Measurements from ENCODE around the gene ARID1B.

The ARID1B gene

GRCh38 chr6:156956286-156956685 lies 179.1 kb downstream of the ARID1B start (continued):
- TF ChIP-seq ZNF121 (tag by site-specific recombination; IDR thresholded peaks at IDR 0.05) (no peak), ZNF341 (tag by site-specific recombination; IDR thresholded peaks at IDR 0.05; ENCODE audit: low read depth) (no peak), ZNF610 (tag by site-specific recombination; IDR thresholded peaks at IDR 0.05; ENCODE audit: borderline replicate concordance) (no peak), ZNF292 (tag by site-specific recombination; IDR thresholded peaks at IDR 0.05; ENCODE audit: borderline replicate concordance, low read depth) (no peak)
- TF ChIP-seq, protein P1, sequence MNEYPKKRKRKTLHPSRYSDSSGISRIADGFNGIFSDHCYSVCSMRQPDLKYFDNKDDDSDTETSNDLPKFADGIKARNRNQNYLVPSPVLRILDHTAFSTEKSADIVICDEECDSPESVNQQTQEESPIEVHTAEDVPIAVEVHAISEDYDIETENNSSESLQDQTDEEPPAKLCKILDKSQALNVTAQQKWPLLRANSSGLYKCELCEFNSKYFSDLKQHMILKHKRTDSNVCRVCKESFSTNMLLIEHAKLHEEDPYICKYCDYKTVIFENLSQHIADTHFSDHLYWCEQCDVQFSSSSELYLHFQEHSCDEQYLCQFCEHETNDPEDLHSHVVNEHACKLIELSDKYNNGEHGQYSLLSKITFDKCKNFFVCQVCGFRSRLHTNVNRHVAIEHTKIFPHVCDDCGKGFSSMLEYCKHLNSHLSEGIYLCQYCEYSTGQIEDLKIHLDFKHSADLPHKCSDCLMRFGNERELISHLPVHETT (tag by site-specific recombination; IDR thresholded peaks at IDR 0.05) = no peak

DNA sequence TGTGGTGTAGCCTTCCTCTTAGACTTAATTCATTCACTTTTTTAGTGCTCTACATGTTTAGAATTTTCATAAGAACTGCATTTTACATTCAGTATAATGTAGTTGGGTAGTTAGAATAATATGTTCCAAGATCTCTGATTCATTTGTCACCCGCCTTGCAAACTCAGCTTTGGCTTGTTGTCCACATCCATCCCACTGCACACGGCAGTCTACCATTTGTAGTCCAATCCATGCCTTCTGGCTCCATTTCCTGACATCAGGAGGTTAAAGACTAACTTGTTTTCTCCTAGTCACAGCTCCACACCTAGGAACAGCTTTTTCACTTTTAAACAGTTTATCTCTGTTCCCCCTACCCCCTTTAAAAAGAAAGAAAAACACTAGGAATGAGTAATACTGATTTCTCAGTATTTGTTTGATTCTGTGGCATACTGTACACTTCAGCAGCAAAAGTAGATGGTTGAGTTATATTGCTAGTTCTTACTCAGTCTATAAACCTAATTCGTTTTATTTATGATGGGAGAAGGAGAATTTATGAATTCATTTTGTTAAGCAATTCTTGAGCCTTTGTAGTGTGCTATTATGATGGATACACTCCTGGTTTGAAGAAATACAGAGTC lies 180.9 kb downstream of the ARID1B start:
- Histone ChIP-seq H3K4me3 (ENCODE audit: low read depth, low read length) (no peak overlapping the region), H3K4me1 (ENCODE audit: control insufficient read depth, insufficient read depth, low read length) (peaks cover 8% of the 10 kb centered on the region), H3K9me3 (ENCODE audit: control insufficient read depth, insufficient read depth, low read depth, low read length) (no peaks in the 10 kb centered on the region), H3K27ac (ENCODE audit: extremely low read depth, low read depth, low read length) (no peak overlapping the region), H3K36me3 (ENCODE audit: control insufficient read depth in 2 of 2, insufficient read depth in 1 of 2, low read length in 2 of 2) (no peaks in the 10 kb centered on the region)
- CTCF ChIA-PET = no interaction called here
- TF ChIP-seq BCL11A (tag by site-specific recombination; IDR thresholded peaks at IDR 0.05; ENCODE audit: low read depth) = no peak
- peak; percentile 75 for TF ChIP-seq PRDM6 (tag by site-specific recombination; IDR thresholded peaks at IDR 0.05)
- POLR2A ChIA-PET = no interaction called here

GRCh38 chr6:156960525-156960924 lies 183.3 kb downstream of the ARID1B start:
- H3K27ac ChIP-seq (ENCODE audit: extremely low read depth, low read depth, low read length) = no peak overlapping the region
- H3K9me3 ChIP-seq (ENCODE audit: control insufficient read depth, insufficient read depth, low read depth, low read length) = no peaks in the 10 kb centered on the region
- H3K36me3 ChIP-seq (ENCODE audit: control insufficient read depth in 2 of 2, insufficient read depth in 1 of 2, low read length in 2 of 2) = no peaks in the 10 kb centered on the region
- CTCF ChIA-PET = interaction anchor here (0.5 to 0.6 kb wide), 2 partner anchors 195 to 326 kb away, joined by 4 read pairs; no protein-coding TSS in a partner anchor
- POLR2A ChIA-PET = no interaction called here
- TF ChIP-seq PRDM6 (tag by site-specific recombination; IDR thresholded peaks at IDR 0.05) = peak; percentile 39; the same call in 1 of the 2 replicates
- TF ChIP-seq ZNF514 (tag by site-specific recombination; IDR thresholded peaks at IDR 0.05) = no peak
- no peak overlapping the region for H3K4me3 ChIP-seq (ENCODE audit: low read depth, low read length)
- H3K4me1 ChIP-seq (ENCODE audit: control insufficient read depth, insufficient read depth, low read length) = peaks cover 10% of the 10 kb centered on the region; the same call in 1 of the 2 replicates

DNA sequence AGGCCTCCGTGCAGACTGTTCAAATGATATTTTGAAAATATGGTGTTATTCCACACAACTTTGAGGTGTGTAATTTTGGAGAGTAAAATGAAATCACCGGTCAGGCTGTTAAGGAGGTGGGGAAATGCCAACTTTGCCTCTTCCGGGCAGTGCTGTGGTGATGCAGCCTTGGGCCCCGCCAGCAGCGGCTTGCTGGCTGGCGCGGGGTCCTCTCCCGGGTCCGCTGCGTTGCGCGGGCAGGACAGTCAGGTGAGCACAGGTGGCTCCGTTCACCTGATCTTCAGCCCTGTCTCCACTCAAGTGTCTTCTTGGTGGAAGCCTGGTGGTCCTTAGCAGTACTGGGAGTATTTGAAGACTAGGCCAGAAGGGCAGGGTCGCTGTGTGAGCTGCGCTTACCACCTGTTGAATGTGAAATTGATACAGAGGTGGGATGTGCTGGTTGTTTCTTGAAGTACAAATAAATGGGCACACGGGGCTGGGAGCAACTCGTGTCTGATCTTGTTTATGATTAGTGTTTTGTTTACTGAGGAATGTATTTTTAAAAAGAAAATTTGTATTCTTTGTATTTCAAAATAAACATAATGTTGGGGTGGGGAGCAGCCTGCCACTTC lies 184.2 kb downstream of the ARID1B start:
- Histone ChIP-seq H3K36me3 (ENCODE audit: control insufficient read depth in 2 of 2, insufficient read depth in 1 of 2, low read length in 2 of 2) (no peaks in the 10 kb centered on the region), H3K27ac (ENCODE audit: extremely low read depth, low read depth, low read length) (no peak overlapping the region), H3K4me1 (ENCODE audit: control insufficient read depth, insufficient read depth, low read length) (peaks cover 10% of the 10 kb centered on the region; the same call in 1 of the 2 replicates), H3K4me3 (ENCODE audit: low read depth, low read length) (no peak overlapping the region), H3K9me3 (ENCODE audit: control insufficient read depth, insufficient read depth, low read depth, low read length) (no peaks in the 10 kb centered on the region)
- ChIA-PET CTCF (interaction anchor here (0.6 kb wide), 1 partner anchor 196 kb away, joined by 4 read pairs; no protein-coding TSS in a partner anchor), POLR2A (no interaction called here)
- TF ChIP-seq BCL11A (tag by site-specific recombination; IDR thresholded peaks at IDR 0.05; ENCODE audit: low read depth) (no peak), SCRT1 (tag by site-specific recombination; IDR thresholded peaks at IDR 0.05; ENCODE audit: borderline replicate concordance) (peak; percentile 87), GFI1B (tag by site-specific recombination; IDR thresholded peaks at IDR 0.05) (no peak), ZNF624 (tag by site-specific recombination; IDR thresholded peaks at IDR 0.05) (no peak), PBX3 (CRISPR knock-in tag; IDR thresholded peaks at IDR 0.05) (no peak), SCRT2 (tag by site-specific recombination; IDR thresholded peaks at IDR 0.05) (peak; percentile 92), KLF7 (tag by site-specific recombination; IDR thresholded peaks at IDR 0.05; ENCODE audit: borderline replicate concordance) (no peak), ZNF768 (tag by site-specific recombination; IDR thresholded peaks at IDR 0.05) (no peak), ZXDB (tag by site-specific recombination; IDR thresholded peaks at IDR 0.05) (no peak), ZNF544 (tag by site-specific recombination; IDR thresholded peaks at IDR 0.05) (no peak), ZNF843 (tag by site-specific recombination; IDR thresholded peaks at IDR 0.05) (no peak), ZNF426 (tag by site-specific recombination; IDR thresholded peaks at IDR 0.05) (no peak)

Data from HEK293 (cell line).